Cardiac muscle cell (in vitro differentiated cells and primary cell): Measurements from ENCODE around the gene LRRC63. TPM values are rescaled to one million over a fixed set of nuclear protein-coding genes. Genes with fewer than 3 reads are reported as not detected.
A peak's percentile ranks its signal among the peaks of the same experiment; 100 is the strongest.

ENCODE experiments used
- DNase-seq, 2 donors: peaks; one replicate each; pipeline versions ENCODE4 v3.0.0 to v3.0.0-alpha.2; 2010 to 2017; ENCODE audit warnings: low read depth in 1 of 2, low spot score in 1 of 2
- H3K27ac ChIP-seq: fragments of 200-600 bp; sonication (generic); 2 replicates; pipeline ENCODE4 v1.5.1; 2016
- H3K27me3 ChIP-seq: fragments of 200-600 bp; sonication (generic); 2 replicates; pipeline ENCODE4 v1.6.0; 2016; ENCODE audit warnings: control low read depth
- H3K36me3 ChIP-seq: fragments of 200-600 bp; sonication (generic); 2 replicates; pipeline ENCODE4 v1.5.1; 2016; ENCODE audit warnings: control low read depth
- H3K4me1 ChIP-seq: fragments of 200-600 bp; sonication (generic); 2 replicates; pipeline ENCODE4 v1.8.1; 2017; ENCODE audit warnings: low read depth, mild to moderate bottlenecking, mixed run types
- H3K4me3 ChIP-seq: fragments of 200-600 bp; sonication (generic); 2 replicates; pipeline ENCODE4 v1.5.1; 2016; ENCODE audit warnings: mild to moderate bottlenecking
- H3K9me3 ChIP-seq: fragments of 200-600 bp; sonication (generic); 2 replicates; pipeline ENCODE4 v1.5.1; 2017; ENCODE audit warnings: low read depth, mild to moderate bottlenecking, control low read depth
- CTCF ChIP-seq: IDR thresholded peaks from 2 replicates; pipeline ENCODE4 v1.5.1; 2012; ENCODE audit warnings: low read depth, mild to moderate bottlenecking, low read length
- polyA plus RNA-seq: library from polyadenylated mRNA; unstranded; fragments of >200 nt; fragmentation: Nextera tagmentation; extraction: Ambion mirVana; gene quantifications from 2 replicates; pipeline ENCODE4 v1.2.1, GENCODE V29; 2016
- total RNA-seq: library from RNA; depleted of rRNA; stranded (reverse); fragments of >200 nt; gene quantifications from 2 replicates; pipeline ENCODE4 v1.2.3, GENCODE V29; 2016

Gene LRRC63
- total and polyA plus RNA-seq, 2 experiments from 2014 or later = 2.0 to 2.1 TPM

GRCh38 chr13:46171217-46171616 lies 40.5 kb upstream of the LRRC63 start:
- Histone ChIP-seq H3K27me3 (no peaks in the 10 kb centered on the region), H3K36me3 (no peaks in the 10 kb centered on the region), H3K4me1 (peaks cover 11% of the 10 kb centered on the region), H3K4me3 (no peak overlapping the region), H3K27ac (no peak overlapping the region), H3K9me3 (no peaks in the 10 kb centered on the region)
- no peak for DNase-seq
- TF ChIP-seq CTCF = no peak

- no peak for DNase-seq
- peaks cover 11% of the 10 kb centered on the region for H3K4me1 ChIP-seq
- TF ChIP-seq CTCF = no peak
- no peak overlapping the region for H3K4me3 ChIP-seq
- no peak overlapping the region for H3K27ac ChIP-seq
- no peaks in the 10 kb centered on the region for H3K27me3 ChIP-seq
- H3K36me3 ChIP-seq = no peaks in the 10 kb centered on the region
- no peaks in the 10 kb centered on the region for H3K9me3 ChIP-seq
Observed at GRCh38 chr13:46171739-46172138, 40.0 kb upstream of the LRRC63 start.

- H3K27me3 ChIP-seq = no peaks in the 10 kb centered on the region
- DNase-seq = no peak
- no peak overlapping the region for H3K27ac ChIP-seq
- no peaks in the 10 kb centered on the region for H3K9me3 ChIP-seq
- TF ChIP-seq CTCF = no peak
- no peaks in the 10 kb centered on the region for H3K36me3 ChIP-seq
- H3K4me3 ChIP-seq = no peak overlapping the region
- H3K4me1 ChIP-seq = peaks cover 11% of the 10 kb centered on the region
Observed at GRCh38 chr13:46172531-46172991, 39.2 kb upstream of the LRRC63 start.

GRCh38 chr13:46173656-46174055 lies 38.1 kb upstream of the LRRC63 start:
- Histone ChIP-seq H3K4me1 (peaks cover 8% of the 10 kb centered on the region), H3K4me3 (no peak overlapping the region), H3K27ac (no peak overlapping the region), H3K9me3 (no peaks in the 10 kb centered on the region), H3K36me3 (no peaks in the 10 kb centered on the region), H3K27me3 (no peaks in the 10 kb centered on the region)
- TF ChIP-seq CTCF = no peak
- no peak for DNase-seq

GRCh38 chr13:46176756-46177155 lies 35.0 kb upstream of the LRRC63 start:
- no peaks in the 10 kb centered on the region for H3K9me3 ChIP-seq
- peaks cover 14% of the 10 kb centered on the region for H3K4me1 ChIP-seq
- H3K27ac ChIP-seq = no peak overlapping the region
- H3K27me3 ChIP-seq = no peaks in the 10 kb centered on the region
- no peak overlapping the region for H3K4me3 ChIP-seq
- H3K36me3 ChIP-seq = no peaks in the 10 kb centered on the region
- no peak for DNase-seq
- no peak for TF ChIP-seq CTCF

DNA sequence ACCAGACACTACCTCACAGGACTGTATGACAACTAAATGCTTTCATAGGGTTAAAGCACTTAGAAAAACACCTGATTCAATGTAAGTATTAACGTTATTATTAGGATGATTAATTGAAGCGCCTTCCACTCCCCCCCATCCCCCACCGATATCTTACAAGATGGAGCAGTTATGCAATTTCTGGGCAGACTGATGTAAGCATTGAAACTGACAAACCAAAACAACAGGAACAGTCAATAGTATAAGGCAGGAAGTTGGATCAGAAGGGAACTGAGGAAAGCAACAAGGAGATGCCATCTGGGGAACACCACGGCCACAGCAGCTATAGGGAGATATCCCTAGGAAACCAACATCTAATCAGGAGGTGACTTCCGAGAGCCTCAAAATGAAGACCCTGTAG lies 33.6 kb upstream of the LRRC63 start:
- TF ChIP-seq CTCF = no peak
- Histone ChIP-seq H3K9me3 (no peaks in the 10 kb centered on the region), H3K36me3 (no peaks in the 10 kb centered on the region), H3K27ac (no peak overlapping the region), H3K4me3 (no peak overlapping the region), H3K4me1 (peaks cover 14% of the 10 kb centered on the region), H3K27me3 (no peaks in the 10 kb centered on the region)
- peak in 1 of 2 donors; percentile 15 for DNase-seq
